ENCODE measurements around the gene CCDC141.
"Not testable (repeated sequence)": the region's sequence is repeated elsewhere in the genome, so short reads cannot be mapped to it uniquely, and the experiment has no call there.

CCDC141 gene

GRCh38 chr2:179049546-179050311 is at the start of gene CCDC141:
CCDC141 (minus strand) TSS chr2:179050137; CDS start chr2:179049941, 196 bp downstream.
- DNase-seq: peak; percentile 83

GRCh38 chr2:179098080-179098689 is 48.2 kb upstream of the CCDC141 start:
- no peak for DNase-seq

- no peak for DNase-seq
These were observed 47.2 kb upstream of the CCDC141 start for GRCh38 chr2:179097131-179097530.

- DNase-seq: peak; percentile 94
These were observed 46.2 kb upstream of the CCDC141 start for GRCh38 chr2:179096090-179096489.

GRCh38 chr2:179092912-179093311 is 43.0 kb upstream of the CCDC141 start:
- not testable (repeated sequence) for DNase-seq

- no peak for DNase-seq
These were observed 32.8 kb upstream of the CCDC141 start for GRCh38 chr2:179082697-179083096.

- DNase-seq: no peak
These were observed 32.0 kb upstream of the CCDC141 start for GRCh38 chr2:179081954-179082353.

- no peak for DNase-seq
These were observed 22.6 kb upstream of the CCDC141 start for GRCh38 chr2:179072527-179072926.

- no peak for DNase-seq
These were observed 21.9 kb upstream of the CCDC141 start for GRCh38 chr2:179071810-179072355.

- no peak for DNase-seq
These were observed 21.0 kb upstream of the CCDC141 start for GRCh38 chr2:179070895-179071294.

- no peak for DNase-seq
These were observed 19.7 kb upstream of the CCDC141 start for GRCh38 chr2:179069685-179070084.

- no peak for DNase-seq
These were observed 19.2 kb upstream of the CCDC141 start for GRCh38 chr2:179068991-179069643.

- DNase-seq: peak; percentile 44
These were observed 9.2 kb upstream of the CCDC141 start for GRCh38 chr2:179059026-179059700.

GRCh38 chr2:179057737-179058136 is 7.8 kb upstream of the CCDC141 start:
- peak; percentile 60 for DNase-seq

GRCh38 chr2:179053568-179053967 is 3.6 kb upstream of the CCDC141 start:
- DNase-seq: not testable (repeated sequence)

GRCh38 chr2:179051250-179051649 is 1.3 kb upstream of the CCDC141 start:
- DNase-seq: peak; percentile 40

GRCh38 chr2:179050755-179051154 is 818 bp upstream of the CCDC141 start:
- DNase-seq: no peak

GRCh38 chr2:179049203-179049545 is 763 bp downstream of the CCDC141 start:
- DNase-seq: peak; percentile 40

GRCh38 chr2:179048099-179048498 is 1.8 kb downstream of the CCDC141 start:
- DNase-seq: no peak

GRCh38 chr2:179045602-179046001 is 4.3 kb downstream of the CCDC141 start:
- not testable (repeated sequence) for DNase-seq

GRCh38 chr2:179044500-179044899 is 5.4 kb downstream of the CCDC141 start:
- DNase-seq: peak; percentile 76

- no peak for DNase-seq
These were observed 12.1 kb downstream of the CCDC141 start for GRCh38 chr2:179037807-179038206.

- DNase-seq: no peak
These were observed 13.5 kb downstream of the CCDC141 start for GRCh38 chr2:179036353-179036905.
